ENCODE data around the gene SHC1. TPM values are rescaled to one million over a fixed set of nuclear protein-coding genes. Genes with fewer than 3 reads are reported as not detected.

The SHC1 gene
- total and polyA plus RNA-seq, 2 experiments from 2014 or later, result 117 to 211 TPM

DNA sequence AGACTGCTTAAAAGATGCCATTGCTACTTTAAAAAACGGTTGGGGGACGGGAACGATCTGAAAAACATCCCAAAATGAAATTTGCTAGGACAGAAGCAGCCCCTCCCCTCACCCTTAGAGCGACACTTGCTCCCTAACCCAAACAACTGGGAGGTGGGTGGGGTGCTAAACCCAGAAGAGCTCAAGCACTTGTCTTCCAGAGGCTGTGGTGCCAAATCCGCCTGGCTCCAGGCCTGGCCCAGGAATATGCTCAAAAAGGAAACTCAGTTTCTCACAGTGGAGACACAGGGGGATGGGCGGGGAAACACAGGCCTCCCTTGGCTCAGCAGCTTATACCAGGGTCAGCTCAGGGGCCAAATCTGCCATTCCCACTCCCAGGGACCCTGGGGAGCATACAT, 14.0 kb downstream of the SHC1 start:
- Mint-ChIP-seq H3K36me3 (ENCODE audit: low read depth) (peaks cover 24% of the 10 kb centered on the region), H3K9me3 (no peaks in the 10 kb centered on the region), H3K27me3 (ENCODE audit: insufficient read depth, low read depth, poor library complexity) (peaks cover 38% of the 10 kb centered on the region), H3K4me1 (peaks cover 63% of the 10 kb centered on the region), H3K27ac (peak overlapping the region; percentile 98), H3K4me3 (peak overlapping the region; percentile 90)
- H3K27ac ChIP-seq (ENCODE audit: low read depth), result no peak overlapping the region
- peaks cover 19% of the 10 kb centered on the region for H4K20me1 ChIP-seq (replicated peaks; ENCODE audit: insufficient read depth)
- H3K4me1 ChIP-seq (ENCODE audit: insufficient read depth), result peaks cover 38% of the 10 kb centered on the region
- no peaks in the 10 kb centered on the region for H3K9me2 ChIP-seq (ENCODE audit: insufficient read depth)
- H3F3A ChIP-seq (replicated peaks; ENCODE audit: low read depth), result peaks cover 24% of the 10 kb centered on the region
- no peaks in the 10 kb centered on the region for H3K36me3 ChIP-seq (ENCODE audit: insufficient read depth)
- H3K27me3 ChIP-seq (ENCODE audit: insufficient read depth), result no peaks in the 10 kb centered on the region
- H2AFZ ChIP-seq, result no peak overlapping the region
- ATAC-seq, result peak; percentile 24
- H3K79me2 ChIP-seq (replicated peaks; ENCODE audit: insufficient read depth), result peaks cover 13% of the 10 kb centered on the region
- DNase-seq (ENCODE audit: low spot score), result no peak
- TF ChIP-seq, protein P1, sequence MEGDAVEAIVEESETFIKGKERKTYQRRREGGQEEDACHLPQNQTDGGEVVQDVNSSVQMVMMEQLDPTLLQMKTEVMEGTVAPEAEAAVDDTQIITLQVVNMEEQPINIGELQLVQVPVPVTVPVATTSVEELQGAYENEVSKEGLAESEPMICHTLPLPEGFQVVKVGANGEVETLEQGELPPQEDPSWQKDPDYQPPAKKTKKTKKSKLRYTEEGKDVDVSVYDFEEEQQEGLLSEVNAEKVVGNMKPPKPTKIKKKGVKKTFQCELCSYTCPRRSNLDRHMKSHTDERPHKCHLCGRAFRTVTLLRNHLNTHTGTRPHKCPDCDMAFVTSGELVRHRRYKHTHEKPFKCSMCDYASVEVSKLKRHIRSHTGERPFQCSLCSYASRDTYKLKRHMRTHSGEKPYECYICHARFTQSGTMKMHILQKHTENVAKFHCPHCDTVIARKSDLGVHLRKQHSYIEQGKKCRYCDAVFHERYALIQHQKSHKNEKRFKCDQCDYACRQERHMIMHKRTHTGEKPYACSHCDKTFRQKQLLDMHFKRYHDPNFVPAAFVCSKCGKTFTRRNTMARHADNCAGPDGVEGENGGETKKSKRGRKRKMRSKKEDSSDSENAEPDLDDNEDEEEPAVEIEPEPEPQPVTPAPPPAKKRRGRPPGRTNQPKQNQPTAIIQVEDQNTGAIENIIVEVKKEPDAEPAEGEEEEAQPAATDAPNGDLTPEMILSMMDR (conservative IDR thresholded peaks at IDR 0.05; ENCODE audit: low read depth in 2 of 2), result no peak
- TF ChIP-seq POLR2AphosphoS5 (IDR thresholded peaks at IDR 0.05; ENCODE audit: low read depth), result 0 out of 2 replicates have a peak, but pooled peaks have one; percentile 0
- H3K4me2 ChIP-seq, result peak overlapping the region; percentile 82
- peak overlapping the region; percentile 50 for H3K4me3 ChIP-seq

GRCh38 chr1:154955718-154956543, 14.6 kb downstream of the SHC1 start, which contains the start of gene PBXIP1:
Gene PBXIP1, minus strand, starts transcription at chr1:154956099. Its CDS starts 2,378 bp downstream, at chr1:154953721.
- Mint-ChIP-seq H3K36me3 (ENCODE audit: low read depth) (peaks cover 21% of the 10 kb centered on the region), H3K4me1 (peaks cover 61% of the 10 kb centered on the region), H3K4me3 (peak within 1 kb of the TSS; percentile 90), H3K27ac (peak within 1 kb of the TSS; percentile 98), H3K27me3 (ENCODE audit: insufficient read depth, low read depth, poor library complexity) (peaks cover 37% of the 10 kb centered on the region), H3K9me3 (no peaks in the 10 kb centered on the region)
- ATAC-seq (peak; percentile 83), DNase-seq (ENCODE audit: low spot score) (peak; percentile 99)
- Histone ChIP-seq H3K4me1 (ENCODE audit: insufficient read depth) (peaks cover 37% of the 10 kb centered on the region), H3F3A (replicated peaks; ENCODE audit: low read depth) (peaks cover 20% of the 10 kb centered on the region), H3K4me3 (peak within 1 kb of the TSS; percentile 50), H3K36me3 (ENCODE audit: insufficient read depth) (no peaks in the 10 kb centered on the region), H3K9me2 (ENCODE audit: insufficient read depth) (no peaks in the 10 kb centered on the region), H3K27me3 (ENCODE audit: insufficient read depth) (no peaks in the 10 kb centered on the region), H2AFZ (no peak within 1 kb of the TSS), H4K20me1 (replicated peaks; ENCODE audit: insufficient read depth) (peaks cover 18% of the 10 kb centered on the region), H3K4me2 (peak within 1 kb of the TSS; percentile 82), H3K27ac (ENCODE audit: low read depth) (peak within 1 kb of the TSS; percentile 88), H3K79me2 (replicated peaks; ENCODE audit: insufficient read depth) (peaks cover 12% of the 10 kb centered on the region)
- TF ChIP-seq JUNB (IDR thresholded peaks at IDR 0.05; ENCODE audit: unreplicated experiment), result no peak
- peak; percentile 58; the same call in 1 of the 2 replicates for TF ChIP-seq POLR2AphosphoS5 (IDR thresholded peaks at IDR 0.05; ENCODE audit: low read depth)
- peak; percentile 18; the same call in 1 of the 2 replicates for TF ChIP-seq CREB1 (CRISPR knock-in tag; IDR thresholded peaks at IDR 0.05; ENCODE audit: low read depth)
- TF ChIP-seq ZNF331 (CRISPR knock-in tag; IDR thresholded peaks at IDR 0.05; ENCODE audit: low read depth), result no peak
- no peak for TF ChIP-seq EZH2phosphoT487 (IDR thresholded peaks at IDR 0.05; ENCODE audit: unreplicated experiment)
- TF ChIP-seq EZH2 (IDR thresholded peaks at IDR 0.05; ENCODE audit: low read depth, unreplicated experiment), result no peak
- no peak for TF ChIP-seq ZNF114 (CRISPR knock-in tag; IDR thresholded peaks at IDR 0.05)
- TF ChIP-seq ZNF462 (CRISPR knock-in tag; IDR thresholded peaks at IDR 0.05), result no peak
- no peak for TF ChIP-seq STAT1 (IDR thresholded peaks at IDR 0.05; ENCODE audit: unreplicated experiment)
